Colonic mucosa (tissue), 4 donors: ENCODE results near the gene PAOX. TPM values are rescaled to one million over a fixed set of nuclear protein-coding genes. Genes with fewer than 3 reads are reported as not detected.
A peak's percentile ranks its signal among the peaks of the same experiment; 100 is the strongest.
"Not testable (repeated sequence)": the region's sequence is repeated elsewhere in the genome, so short reads cannot be mapped to it uniquely, and the experiment has no call there.

ENCODE experiments used
- DNase-seq: peaks from one replicate; pipeline ENCODE4 v3.0.0-alpha.2; 2020
- H3K27ac ChIP-seq: fragments of 200-600 bp; one replicate; pipeline ENCODE4 v1.8.0; 2021
- H3K27me3 ChIP-seq: fragments of 200-600 bp; one replicate; pipeline ENCODE4 v1.8.0; 2021
- H3K36me3 ChIP-seq: fragments of 200-600 bp; one replicate; pipeline ENCODE4 v1.8.0; 2021
- H3K4me1 ChIP-seq: fragments of 200-600 bp; one replicate; pipeline ENCODE4 v1.8.0; 2021; ENCODE audit warnings: mild to moderate bottlenecking
- H3K4me3 ChIP-seq: fragments of 200-600 bp; one replicate; pipeline ENCODE4 v1.8.0; 2021
- H3K9ac ChIP-seq, 2 donors: one replicate each; pipeline ENCODE4 v1.7.0; 2013; ENCODE audit warnings: control low read depth in 2 of 2, low read depth in 2 of 2, low read length in 2 of 2
- H3K9me3 ChIP-seq: fragments of 200-600 bp; one replicate; pipeline ENCODE4 v1.8.0; 2021
- CTCF ChIP-seq: fragments of 200-600 bp; IDR thresholded peaks from one replicate; pipeline ENCODE4 v1.8.0; 2022; ENCODE audit warnings: antibody characterized with exemption, mild to moderate bottlenecking
- intact Hi-C: fragments of 100-400 bp; cut with DNase I; formaldehyde crosslinking; loops from one replicate; pipeline ENCODE4 v1.14.1; 2022
- total RNA-seq, 2 donors: library from RNA; stranded (reverse); fragmentation: NEBNext Ultra II Directional in 1 of 2; extraction: Animal tissue kit (Norgen Biotek cat#: 25700) in 1 of 2; gene quantifications; one replicate each; pipeline ENCODE4 v1.2.1, GENCODE V29; 2021
- donor health status: healthy.
- donor health status: DM: no; HTN: no; CAD: no.
- donor health status: DM: no; HTN: no; CAD: no.

PAOX gene
- total RNA-seq, 2 donors from 2014 or later: 3.5 to 5.8 TPM

- intact Hi-C loops: no loop called here
- H3K9ac ChIP-seq: peak within 1 kb of the TSS; percentile 61 to 78
- DNase-seq: peak; percentile 98
- TF ChIP-seq CTCF: no peak
- H3K4me3 ChIP-seq: peak within 1 kb of the TSS; percentile 50
- peaks cover 7% of the 10 kb centered on the region for H3K36me3 ChIP-seq
- no peaks in the 10 kb centered on the region for H3K9me3 ChIP-seq
- peaks cover 8% of the 10 kb centered on the region for H3K4me1 ChIP-seq
- H3K27ac ChIP-seq: peak within 1 kb of the TSS; percentile 93
- no peaks in the 10 kb centered on the region for H3K27me3 ChIP-seq
These were observed 5.6 kb upstream of the PAOX start, which contains the start of gene ECHS1 for GRCh38 chr10:133373174-133374090. Gene ECHS1 (minus strand): TSS chr10:133373354. CDS start chr10:133373333, 21 bp downstream.

- TF ChIP-seq CTCF: no peak
These were observed 3.5 kb upstream of the PAOX start for GRCh38 chr10:133375357-133376115.

GRCh38 chr10:133376183-133376582 lies 2.9 kb upstream of the PAOX start:
- H3K4me3 ChIP-seq, H3K4me1 ChIP-seq, H3K27ac ChIP-seq, DNase-seq, H3K9me3 ChIP-seq, H3K9ac ChIP-seq, intact Hi-C loops, H3K36me3 ChIP-seq, H3K27me3 ChIP-seq: not testable (repeated sequence)

More at GRCh38 chr10:133375357-133376115, 3.5 kb upstream of the PAOX start:
- intact Hi-C loops: no loop called here
- H3K4me3 ChIP-seq: no peak overlapping the region
- H3K4me1 ChIP-seq: peaks cover 8% of the 10 kb centered on the region
- H3K27me3 ChIP-seq: no peaks in the 10 kb centered on the region
- H3K9me3 ChIP-seq: no peaks in the 10 kb centered on the region
- H3K27ac ChIP-seq: no peak overlapping the region
- H3K36me3 ChIP-seq: no peaks in the 10 kb centered on the region
- no peak for DNase-seq
- no peak overlapping the region for H3K9ac ChIP-seq

- Histone ChIP-seq H3K27me3 (no peaks in the 10 kb centered on the region), H3K4me3 (no peak overlapping the region), H3K36me3 (no peaks in the 10 kb centered on the region), H3K27ac (no peak overlapping the region), H3K9me3 (no peaks in the 10 kb centered on the region), H3K9ac (no peak overlapping the region), H3K4me1 (peaks cover 8% of the 10 kb centered on the region)
- TF ChIP-seq CTCF: no peak
- no peak for DNase-seq
- intact Hi-C loops: no loop called here
These were observed 1.8 kb upstream of the PAOX start for GRCh38 chr10:133377025-133377817.

- H3K4me1 ChIP-seq: peaks cover 8% of the 10 kb centered on the region
- H3K9me3 ChIP-seq: no peaks in the 10 kb centered on the region
- no peak for DNase-seq
- peak overlapping the region; percentile 88 for H3K27ac ChIP-seq
- H3K27me3 ChIP-seq: no peaks in the 10 kb centered on the region
- intact Hi-C loops: no loop called here
- TF ChIP-seq CTCF: no peak
- peak overlapping the region; percentile 79 for H3K4me3 ChIP-seq
- no peaks in the 10 kb centered on the region for H3K36me3 ChIP-seq
- peak overlapping the region; percentile 71 to 83 for H3K9ac ChIP-seq
These were observed 1.2 kb upstream of the PAOX start for GRCh38 chr10:133377818-133378250.
